ENCODE data around the gene FANCI. TPM values are rescaled to one million over a fixed set of nuclear protein-coding genes. Genes with fewer than 3 reads are reported as not detected.

The FANCI gene
- total and polyA plus RNA-seq, 2 experiments from 2014 or later, result 11.2 to 14.2 TPM

DNA sequence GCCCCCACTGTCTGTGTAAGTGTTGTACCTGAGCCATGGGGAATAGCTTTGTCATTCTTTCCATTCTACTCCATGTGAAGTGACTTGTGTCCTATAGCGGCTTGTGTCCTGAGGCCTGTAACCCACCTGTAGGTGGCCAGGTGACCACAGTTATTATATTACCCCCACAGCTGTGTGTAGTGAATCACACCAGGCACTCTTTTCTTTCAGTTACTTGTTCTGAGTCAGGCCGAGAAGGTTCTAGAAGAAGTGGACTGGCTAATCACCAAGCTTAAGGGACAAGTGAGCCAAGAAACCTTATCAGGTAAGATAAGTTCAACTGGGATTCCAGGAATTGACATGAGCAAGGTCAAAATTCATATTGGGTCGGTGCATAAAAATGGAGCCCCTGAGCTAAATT lies 61.6 kb downstream of the FANCI start:
- Histone ChIP-seq H3F3A (ENCODE audit: insufficient read depth) (peaks cover 14% of the 10 kb centered on the region), H3K9me3 (ENCODE audit: low read depth) (no peaks in the 10 kb centered on the region), H3K4me2 (ENCODE audit: unreplicated experiment) (no peak overlapping the region), H3K4me1 (ENCODE audit: insufficient read depth) (peaks cover 17% of the 10 kb centered on the region), H3K27me3 (replicated peaks; ENCODE audit: insufficient read depth) (no peaks in the 10 kb centered on the region), H4K20me1 (ENCODE audit: insufficient read depth) (no peaks in the 10 kb centered on the region), H3K9ac (no peak overlapping the region), H3K79me2 (ENCODE audit: insufficient read depth) (no peaks in the 10 kb centered on the region), H3K4me3 (no peak overlapping the region), H2AFZ (no peak overlapping the region), H3K36me3 (ENCODE audit: low read depth) (no peaks in the 10 kb centered on the region), H3K27ac (no peak overlapping the region), H3K9me2 (ENCODE audit: insufficient read depth) (no peaks in the 10 kb centered on the region)
- TF ChIP-seq EZH2phosphoT487 (IDR thresholded peaks at IDR 0.05; ENCODE audit: insufficient read depth, low read depth) (no peak), EZH2 (IDR thresholded peaks at IDR 0.05; ENCODE audit: insufficient read depth, poor library complexity, severe bottlenecking) (no peak)
- in situ Hi-C loops (cut with MboI), result no loop called here
- no peak for DNase-seq
- WGBS, 2 experiments (ENCODE audit: low coverage in 1 of 2, low lambda C conversion rate in 2 of 2, missing lambda C conversion rate in 2 of 2), result 98 to 100% methylated on average over 3 of the region's 3 CpGs

DNA sequence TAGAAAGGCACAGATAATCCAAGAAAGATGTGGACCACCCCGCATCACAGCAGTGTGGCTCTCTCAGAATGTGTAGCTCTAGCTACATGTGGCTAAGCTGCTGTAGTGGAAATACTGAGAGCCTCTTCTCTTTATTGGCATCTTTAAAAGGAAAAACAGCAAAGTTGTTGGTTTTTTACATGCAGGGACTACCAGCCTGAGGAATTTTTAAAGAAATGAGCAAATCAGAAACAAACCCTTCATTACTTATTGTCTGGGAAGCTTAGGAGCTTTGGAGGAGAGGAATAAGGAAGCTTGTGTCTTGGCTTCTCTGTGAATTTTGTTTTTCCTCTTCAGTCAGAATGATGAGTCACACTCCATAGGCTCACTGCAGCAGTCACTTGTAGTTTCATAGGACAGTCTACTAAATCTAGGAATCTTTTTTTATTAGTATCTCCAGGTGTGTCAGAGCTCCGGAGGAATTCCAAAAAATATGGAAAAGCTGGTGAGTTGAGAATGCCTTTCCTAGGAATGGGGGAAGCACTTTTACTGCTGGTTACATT lies 63.3 kb downstream of the FANCI start:
- Histone ChIP-seq H3K27me3 (replicated peaks; ENCODE audit: insufficient read depth) (no peaks in the 10 kb centered on the region), H3K9ac (no peak overlapping the region), H3K4me1 (ENCODE audit: insufficient read depth) (peaks cover 17% of the 10 kb centered on the region), H3K36me3 (ENCODE audit: low read depth) (no peaks in the 10 kb centered on the region), H3K79me2 (ENCODE audit: insufficient read depth) (no peaks in the 10 kb centered on the region), H3K9me2 (ENCODE audit: insufficient read depth) (no peaks in the 10 kb centered on the region), H4K20me1 (ENCODE audit: insufficient read depth) (no peaks in the 10 kb centered on the region), H2AFZ (peak overlapping the region; percentile 48; the same call in 1 of the 2 replicates), H3K27ac (peak overlapping the region; percentile 54), H3K4me3 (no peak overlapping the region), H3K9me3 (ENCODE audit: low read depth) (no peaks in the 10 kb centered on the region), H3F3A (ENCODE audit: insufficient read depth) (peaks cover 14% of the 10 kb centered on the region), H3K4me2 (ENCODE audit: unreplicated experiment) (no peak overlapping the region)
- WGBS, 2 experiments (ENCODE audit: low coverage in 1 of 2, low lambda C conversion rate in 2 of 2, missing lambda C conversion rate in 2 of 2), result 82 to 91% methylated on average over 2 of the region's 2 CpGs
- in situ Hi-C loops (cut with MboI), result no loop called here
- DNase-seq, result peak; percentile 69
- no peak for TF ChIP-seq EZH2phosphoT487 (IDR thresholded peaks at IDR 0.05; ENCODE audit: insufficient read depth, low read depth)

DNA sequence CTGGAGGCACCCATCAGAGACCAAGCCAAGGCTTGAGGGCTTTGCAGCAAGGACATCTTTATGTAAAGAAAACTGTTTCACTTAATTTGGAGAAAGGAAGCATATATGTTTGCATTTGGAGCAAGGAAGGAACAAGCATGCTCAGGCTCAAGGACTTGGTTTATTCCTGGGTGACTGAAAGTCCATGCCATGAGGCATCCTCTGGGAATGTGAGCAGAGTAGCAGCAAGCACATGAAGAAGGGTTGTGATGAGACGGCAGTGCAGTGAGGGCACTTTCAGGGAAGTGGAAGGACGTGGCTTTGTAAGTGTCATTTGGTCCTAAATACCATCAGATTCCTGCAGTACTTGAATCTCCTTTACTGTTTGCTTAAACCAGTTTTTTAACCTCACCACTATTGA lies 64.0 kb downstream of the FANCI start:
- no peak overlapping the region for H3K4me2 ChIP-seq (ENCODE audit: unreplicated experiment)

DNA sequence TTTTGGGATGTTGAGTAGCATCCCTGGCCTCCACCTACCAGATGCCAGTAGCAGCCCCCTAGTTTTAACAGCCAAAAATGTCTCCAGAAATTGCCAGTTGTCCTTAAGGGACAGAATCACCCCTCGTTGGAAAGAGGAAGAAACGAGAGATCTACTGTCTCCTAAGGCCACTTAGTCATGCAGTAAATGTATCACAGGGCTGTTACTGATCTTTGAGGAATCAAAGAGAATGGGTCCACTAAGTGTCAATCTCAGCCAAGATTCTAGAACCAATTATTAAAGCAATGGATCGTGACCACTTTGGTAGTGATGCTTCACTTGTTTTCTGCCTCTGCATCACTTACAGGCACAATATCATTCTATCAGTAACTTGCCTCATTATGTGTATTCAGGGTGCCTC lies 64.5 kb downstream of the FANCI start:
- no peak overlapping the region for H2AFZ ChIP-seq
- H4K20me1 ChIP-seq (ENCODE audit: insufficient read depth), result no peaks in the 10 kb centered on the region
- 0 out of 2 replicates have a peak, but pooled peaks cover 4% of the 10 kb centered on the region for H3K36me3 ChIP-seq (ENCODE audit: low read depth)
- TF ChIP-seq EZH2phosphoT487 (IDR thresholded peaks at IDR 0.05; ENCODE audit: insufficient read depth, low read depth), result no peak
- no peak for TF ChIP-seq EZH2 (IDR thresholded peaks at IDR 0.05; ENCODE audit: insufficient read depth, poor library complexity, severe bottlenecking)
- no peak overlapping the region for H3K4me3 ChIP-seq
- no peak overlapping the region for H3K4me2 ChIP-seq (ENCODE audit: unreplicated experiment)
- H3K9ac ChIP-seq, result no peak overlapping the region
- no peaks in the 10 kb centered on the region for H3K9me3 ChIP-seq (ENCODE audit: low read depth)
- 64 to 66% methylated on average over 3 of the region's 3 CpGs for WGBS, 2 experiments (ENCODE audit: low coverage in 1 of 2, low lambda C conversion rate in 2 of 2, missing lambda C conversion rate in 2 of 2)
- H3K27ac ChIP-seq, result peak overlapping the region; percentile 54
- in situ Hi-C loops (cut with MboI), result no loop called here
- no peaks in the 10 kb centered on the region for H3K79me2 ChIP-seq (ENCODE audit: insufficient read depth)
- no peaks in the 10 kb centered on the region for H3K27me3 ChIP-seq (replicated peaks; ENCODE audit: insufficient read depth)
- peaks cover 19% of the 10 kb centered on the region for H3F3A ChIP-seq (ENCODE audit: insufficient read depth)
- no peaks in the 10 kb centered on the region for H3K9me2 ChIP-seq (ENCODE audit: insufficient read depth)
- DNase-seq, result peak; percentile 19
- peaks cover 17% of the 10 kb centered on the region for H3K4me1 ChIP-seq (ENCODE audit: insufficient read depth)

More for the DNA sequence above, 64.0 kb downstream of the FANCI start:
- H4K20me1 ChIP-seq (ENCODE audit: insufficient read depth), result no peaks in the 10 kb centered on the region
- H3K9ac ChIP-seq, result no peak overlapping the region
- H3K27ac ChIP-seq, result peak overlapping the region; percentile 54
- in situ Hi-C loops (cut with MboI), result no loop called here
- no peak for TF ChIP-seq EZH2 (IDR thresholded peaks at IDR 0.05; ENCODE audit: insufficient read depth, poor library complexity, severe bottlenecking)
- TF ChIP-seq EZH2phosphoT487 (IDR thresholded peaks at IDR 0.05; ENCODE audit: insufficient read depth, low read depth), result no peak
- H3F3A ChIP-seq (ENCODE audit: insufficient read depth), result peaks cover 14% of the 10 kb centered on the region
- H3K79me2 ChIP-seq (ENCODE audit: insufficient read depth), result no peaks in the 10 kb centered on the region
- H3K9me3 ChIP-seq (ENCODE audit: low read depth), result no peaks in the 10 kb centered on the region
- no peak overlapping the region for H3K4me3 ChIP-seq
- WGBS, 2 experiments (ENCODE audit: low coverage in 1 of 2, low lambda C conversion rate in 2 of 2, missing lambda C conversion rate in 2 of 2), result 40 to 43% methylated on average over 2 of the region's 2 CpGs
- peak; percentile 77 for DNase-seq
- no peak overlapping the region for H2AFZ ChIP-seq
- H3K27me3 ChIP-seq (replicated peaks; ENCODE audit: insufficient read depth), result no peaks in the 10 kb centered on the region
- peaks cover 17% of the 10 kb centered on the region for H3K4me1 ChIP-seq (ENCODE audit: insufficient read depth)
- no peaks in the 10 kb centered on the region for H3K36me3 ChIP-seq (ENCODE audit: low read depth)
- H3K9me2 ChIP-seq (ENCODE audit: insufficient read depth), result no peaks in the 10 kb centered on the region

DNA sequence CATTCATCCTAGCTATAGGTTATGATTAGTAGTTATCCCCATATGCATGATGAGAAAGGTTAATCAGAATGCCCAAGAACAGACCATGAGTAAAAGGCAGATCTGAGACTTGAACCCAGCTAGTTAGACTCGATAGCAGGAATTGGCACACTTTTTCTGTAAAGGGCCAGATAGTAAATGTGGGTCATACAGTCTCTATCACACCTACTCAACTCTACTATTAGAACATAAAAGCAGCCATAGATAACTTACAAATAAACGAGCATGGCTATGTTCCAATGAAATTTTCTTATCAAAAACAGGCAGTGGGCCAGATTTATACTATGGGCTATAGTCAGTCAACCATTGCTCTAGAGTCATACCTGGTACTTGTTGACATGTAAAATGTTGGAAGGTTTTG lies 66.2 kb downstream of the FANCI start:
- Histone ChIP-seq H3K9me2 (ENCODE audit: insufficient read depth) (no peaks in the 10 kb centered on the region), H4K20me1 (ENCODE audit: insufficient read depth) (no peaks in the 10 kb centered on the region), H3K4me3 (no peak overlapping the region), H3F3A (ENCODE audit: insufficient read depth) (peaks cover 14% of the 10 kb centered on the region), H3K4me2 (ENCODE audit: unreplicated experiment) (no peak overlapping the region), H3K27me3 (replicated peaks; ENCODE audit: insufficient read depth) (no peaks in the 10 kb centered on the region), H3K4me1 (ENCODE audit: insufficient read depth) (peaks cover 17% of the 10 kb centered on the region), H3K9me3 (ENCODE audit: low read depth) (no peaks in the 10 kb centered on the region), H3K36me3 (ENCODE audit: low read depth) (peaks cover 7% of the 10 kb centered on the region; the same call in 1 of the 2 replicates), H2AFZ (no peak overlapping the region), H3K9ac (no peak overlapping the region), H3K79me2 (ENCODE audit: insufficient read depth) (no peaks in the 10 kb centered on the region), H3K27ac (no peak overlapping the region)
- TF ChIP-seq EZH2 (IDR thresholded peaks at IDR 0.05; ENCODE audit: insufficient read depth, poor library complexity, severe bottlenecking), result no peak
- no peak for TF ChIP-seq EZH2phosphoT487 (IDR thresholded peaks at IDR 0.05; ENCODE audit: insufficient read depth, low read depth)
- WGBS, 2 experiments (ENCODE audit: low coverage in 1 of 2, low lambda C conversion rate in 2 of 2, missing lambda C conversion rate in 2 of 2), result 59 to 62% methylated on average over 2 of the region's 2 CpGs
- DNase-seq, result no peak
- in situ Hi-C loops (cut with MboI), result no loop called here

Measured in GM23248 (cell line).